22Rv1 (cell line): ENCODE data around the gene WWOX.

ENCODE experiments used
- H3K27ac ChIP-seq: fragments of 450-650 bp; 2 replicates; pipeline ENCODE4 v1.5.1; 2017
- CTCF ChIP-seq: fragments of 450-650 bp; IDR thresholded peaks from 2 replicates; pipeline ENCODE4 v1.5.1; 2017; ENCODE audit warnings: mild to moderate bottlenecking
- ZFX ChIP-seq: fragments of 450-650 bp; IDR thresholded peaks from 2 replicates; pipeline ENCODE4 v1.6.1; 2017; ENCODE audit warnings: antibody characterized with exemption, borderline replicate concordance

Gene WWOX

GRCh38 chr16:78811247-78811646 lies 711.8 kb downstream of the WWOX start:
- no peak overlapping the region for H3K27ac ChIP-seq
- TF ChIP-seq ZFX (no peak), CTCF (no peak)

- no peak overlapping the region for H3K27ac ChIP-seq
- TF ChIP-seq CTCF: no peak
- TF ChIP-seq ZFX: no peak
Observed at GRCh38 chr16:78812582-78812981, 713.1 kb downstream of the WWOX start.

- no peak overlapping the region for H3K27ac ChIP-seq
- TF ChIP-seq ZFX (no peak), CTCF (no peak)
Observed at GRCh38 chr16:78813661-78814311, 714.3 kb downstream of the WWOX start.

- no peak overlapping the region for H3K27ac ChIP-seq
- TF ChIP-seq CTCF: no peak
- TF ChIP-seq ZFX: no peak
Observed at GRCh38 chr16:78815713-78816112, 716.3 kb downstream of the WWOX start.

- H3K27ac ChIP-seq: no peak overlapping the region
- no peak for TF ChIP-seq CTCF
- TF ChIP-seq ZFX: no peak
Observed at GRCh38 chr16:78816499-78817195, 717.2 kb downstream of the WWOX start.

- no peak overlapping the region for H3K27ac ChIP-seq
- TF ChIP-seq CTCF (no peak), ZFX (no peak)
Observed at GRCh38 chr16:78817200-78817739, 717.8 kb downstream of the WWOX start.

GRCh38 chr16:78821335-78821734 lies 721.9 kb downstream of the WWOX start:
- TF ChIP-seq ZFX (no peak), CTCF (no peak)
- H3K27ac ChIP-seq: no peak overlapping the region
